Adrenal gland (tissue), 5 donors: ENCODE measurements around the gene GTSE1.

Source experiments
- POLR2A ChIP-seq, 2 donors: fragments of 450-650 bp; IDR thresholded peaks; one replicate each; pipeline ENCODE4 v1.6.1; 2017; ENCODE audit warnings: antibody characterized with exemption in 2 of 2, mild to moderate bottlenecking in 2 of 2, moderate library complexity in 1 of 2
- TF ChIP-seq, protein P1 (sequence below), 6 experiments: fragments of 450-650 bp in 4 of 6; fragments of 200-600 bp in 2 of 6; sonication (generic) in 1 of 6; IDR thresholded peaks; 1 replicate in 5 of 6; 2 replicates in 1 of 6; pipeline versions ENCODE4 v1.5.1 to v1.8.0; 2016 to 2021; ENCODE audit warnings: antibody characterized with exemption in 6 of 6, mild to moderate bottlenecking in 2 of 6, moderate library complexity in 1 of 6
- donor health status: DM: no; HTN: no; CAD: no.

GRCh38 chr22:46379066-46379930, 82.6 kb downstream of the GTSE1 start:
- TF ChIP-seq, protein P1, sequence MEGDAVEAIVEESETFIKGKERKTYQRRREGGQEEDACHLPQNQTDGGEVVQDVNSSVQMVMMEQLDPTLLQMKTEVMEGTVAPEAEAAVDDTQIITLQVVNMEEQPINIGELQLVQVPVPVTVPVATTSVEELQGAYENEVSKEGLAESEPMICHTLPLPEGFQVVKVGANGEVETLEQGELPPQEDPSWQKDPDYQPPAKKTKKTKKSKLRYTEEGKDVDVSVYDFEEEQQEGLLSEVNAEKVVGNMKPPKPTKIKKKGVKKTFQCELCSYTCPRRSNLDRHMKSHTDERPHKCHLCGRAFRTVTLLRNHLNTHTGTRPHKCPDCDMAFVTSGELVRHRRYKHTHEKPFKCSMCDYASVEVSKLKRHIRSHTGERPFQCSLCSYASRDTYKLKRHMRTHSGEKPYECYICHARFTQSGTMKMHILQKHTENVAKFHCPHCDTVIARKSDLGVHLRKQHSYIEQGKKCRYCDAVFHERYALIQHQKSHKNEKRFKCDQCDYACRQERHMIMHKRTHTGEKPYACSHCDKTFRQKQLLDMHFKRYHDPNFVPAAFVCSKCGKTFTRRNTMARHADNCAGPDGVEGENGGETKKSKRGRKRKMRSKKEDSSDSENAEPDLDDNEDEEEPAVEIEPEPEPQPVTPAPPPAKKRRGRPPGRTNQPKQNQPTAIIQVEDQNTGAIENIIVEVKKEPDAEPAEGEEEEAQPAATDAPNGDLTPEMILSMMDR (IDR thresholded peaks at IDR 0.05) = no peak
- no peak for TF ChIP-seq POLR2A (IDR thresholded peaks at IDR 0.05)
